Mesenchymal stem cell (in vitro differentiated cells and primary cell): ENCODE data around the gene MARK3.
A peak's percentile ranks its signal among the peaks of the same experiment; 100 is the strongest.

Experiments used
- DNase-seq: peaks from one replicate; pipeline ENCODE4 v3.0.0-alpha.2; 2013
- H2AFZ ChIP-seq: one replicate; pipeline ENCODE4 v1.6.1; 2013; ENCODE audit warnings: low read depth, mild to moderate bottlenecking, control low read depth, inconsistent platforms, low read length, moderate library complexity
- H2AK5ac ChIP-seq: 2 replicates; pipeline ENCODE4 v1.6.1; 2013; ENCODE audit warnings: low read length, moderate library complexity, mild to moderate bottlenecking, inconsistent platforms; ENCODE audit not compliant: severe bottlenecking
- H2BK120ac ChIP-seq: one replicate; pipeline ENCODE4 v1.6.1; 2013; ENCODE audit warnings: low read depth, mild to moderate bottlenecking, inconsistent platforms, low read length, moderate library complexity
- H2BK12ac ChIP-seq, 2 experiments: one replicate each; pipeline ENCODE4 v1.6.1; 2013; ENCODE audit warnings: inconsistent platforms in 2 of 2, low read length in 2 of 2, mild to moderate bottlenecking in 2 of 2, moderate library complexity in 2 of 2, control low read depth in 1 of 2
- H2BK15ac ChIP-seq: one replicate; pipeline ENCODE4 v1.6.1; 2013; ENCODE audit warnings: mild to moderate bottlenecking, low read depth, inconsistent platforms; ENCODE audit not compliant: poor library complexity, severe bottlenecking
- H2BK5ac ChIP-seq: 2 replicates; pipeline ENCODE4 v1.6.1; 2013; ENCODE audit warnings: low read depth, mild to moderate bottlenecking, low read length, control low read depth, inconsistent platforms; ENCODE audit not compliant: poor library complexity, severe bottlenecking
- H3K14ac ChIP-seq, 2 experiments: one replicate each; pipeline ENCODE4 v1.6.1; 2013; ENCODE audit warnings: inconsistent platforms in 2 of 2, low read length in 2 of 2, control low read depth in 1 of 2, mild to moderate bottlenecking in 1 of 2, moderate library complexity in 1 of 2
- H3K18ac ChIP-seq, 2 experiments: one replicate each; pipeline ENCODE4 v1.6.1; 2013; ENCODE audit warnings: inconsistent platforms in 2 of 2, low read length in 2 of 2, control low read depth in 1 of 2, low read depth in 1 of 2, mild to moderate bottlenecking in 1 of 2
- H3K23ac ChIP-seq, 2 experiments: one replicate each; pipeline ENCODE4 v1.6.1; 2013; ENCODE audit warnings: inconsistent platforms in 2 of 2, low read length in 2 of 2, mild to moderate bottlenecking in 2 of 2, moderate library complexity in 2 of 2, control low read depth in 1 of 2
- H3K27ac ChIP-seq: 2 replicates; pipeline ENCODE4 v1.5.1; 2013; ENCODE audit warnings: mild to moderate bottlenecking, moderate library complexity, low read length, control low read depth, inconsistent platforms; ENCODE audit not compliant: poor library complexity, severe bottlenecking
- H3K27me3 ChIP-seq, 2 experiments: 2 replicates each; pipeline versions ENCODE4 v1.6.1 to v1.7.0; 2013; ENCODE audit warnings: low read length in 2 of 2, mild to moderate bottlenecking in 2 of 2, moderate library complexity in 2 of 2, control low read depth in 1 of 2, inconsistent platforms in 1 of 2; ENCODE audit not compliant: control insufficient read depth in 1 of 2, insufficient read depth in 1 of 2
- H3K36me3 ChIP-seq, 2 experiments: 2 replicates each; pipeline versions ENCODE4 v1.6.1 to v1.7.0; 2013; ENCODE audit warnings: low read length in 2 of 2, control low read depth in 1 of 2, inconsistent platforms in 1 of 2, low read depth in 1 of 2, mild to moderate bottlenecking in 1 of 2; ENCODE audit not compliant: insufficient read depth in 2 of 2, control insufficient read depth in 1 of 2
- H3K4ac ChIP-seq, 2 experiments: one replicate each; pipeline ENCODE4 v1.6.1; 2013; ENCODE audit warnings: inconsistent platforms in 2 of 2, low read length in 2 of 2, mild to moderate bottlenecking in 2 of 2, moderate library complexity in 2 of 2, control low read depth in 1 of 2, low read depth in 1 of 2
- H3K4me1 ChIP-seq: 2 replicates; pipeline ENCODE4 v1.6.1; 2013; ENCODE audit warnings: low read depth, low read length, control low read depth; ENCODE audit not compliant: control insufficient read depth, insufficient read depth
- H3K4me2 ChIP-seq: 2 replicates; pipeline ENCODE4 v1.6.1; 2013; ENCODE audit warnings: low read length, mild to moderate bottlenecking, inconsistent platforms; ENCODE audit not compliant: poor library complexity, severe bottlenecking
- H3K4me3 ChIP-seq, 2 experiments: 2 replicates each; pipeline versions ENCODE4 v1.5.1 to v1.7.0; 2013; ENCODE audit warnings: low read length in 2 of 2, mild to moderate bottlenecking in 2 of 2, control low read depth in 1 of 2, low read depth in 1 of 2; ENCODE audit not compliant: insufficient read depth in 1 of 2
- H3K79me1 ChIP-seq: replicated peaks from 2 replicates; pipeline ENCODE4 v1.6.1; 2013; ENCODE audit warnings: mild to moderate bottlenecking, control low read depth, low read length, inconsistent platforms; ENCODE audit not compliant: poor library complexity, severe bottlenecking
- H3K9ac ChIP-seq: 2 replicates; pipeline ENCODE4 v1.7.0; 2013; ENCODE audit warnings: mild to moderate bottlenecking, low read length, moderate library complexity
- H3K9me3 ChIP-seq: 2 replicates; pipeline ENCODE4 v1.7.0; 2013; ENCODE audit warnings: mild to moderate bottlenecking, low read length; ENCODE audit not compliant: control insufficient read depth
- H4K8ac ChIP-seq: one replicate; pipeline ENCODE4 v1.6.1; 2013; ENCODE audit warnings: inconsistent platforms, mild to moderate bottlenecking, low read length, moderate library complexity
- H4K91ac ChIP-seq: one replicate; pipeline ENCODE4 v1.6.1; 2013; ENCODE audit warnings: mild to moderate bottlenecking, low read length, inconsistent platforms
- WGBS: methylation state at CpG from one replicate; pipeline ENCODE4 v1.1.7; 2013; ENCODE audit warnings: mixed read lengths; 5-methylcytosine and 5-hydroxymethylcytosine counted together

MARK3 gene

GRCh38 chr14:103404032-103404918 is 19.1 kb downstream of the MARK3 start:
- Histone ChIP-seq H2AK5ac (no peak overlapping the region), H4K8ac (no peak overlapping the region), H3K4ac (no peak overlapping the region), H3K4me3 (peak overlapping the region in 1 of 2 experiments; percentile 39), H3K4me2 (no peak overlapping the region), H3K9ac (peak overlapping the region; percentile 51), H2BK120ac (no peak overlapping the region), H3K27ac (no peak overlapping the region), H2BK5ac (no peak overlapping the region), H2BK12ac (no peak overlapping the region), H3K79me1 (peaks cover 2% of the 10 kb centered on the region), H3K23ac (peak overlapping the region in 1 of 2 experiments; percentile 59), H3K36me3 (peaks cover 14 to 28% of the 10 kb centered on the region in 2 experiments), H3K27me3 (no peaks in the 10 kb centered on the region), H3K9me3 (no peaks in the 10 kb centered on the region), H3K4me1 (peaks cover 5% of the 10 kb centered on the region), H3K14ac (peak overlapping the region in 1 of 2 experiments; percentile 75), H2BK15ac (no peak overlapping the region), H4K91ac (no peak overlapping the region), H3K18ac (peak overlapping the region in 1 of 2 experiments; percentile 34), H2AFZ (no peak overlapping the region)
- DNase-seq, result peak; percentile 68
- WGBS, result 89% methylated on average over 6 of the region's 9 CpGs

GRCh38 chr14:103404920-103405319 is 19.7 kb downstream of the MARK3 start:
- Histone ChIP-seq H3K27me3 (no peaks in the 10 kb centered on the region), H3K23ac (no peak overlapping the region), H2BK120ac (no peak overlapping the region), H3K27ac (no peak overlapping the region), H2BK12ac (no peak overlapping the region), H3K9ac (no peak overlapping the region), H4K8ac (no peak overlapping the region), H2AK5ac (no peak overlapping the region), H3K4ac (no peak overlapping the region), H2AFZ (no peak overlapping the region), H3K36me3 (peaks cover 14 to 28% of the 10 kb centered on the region in 2 experiments), H2BK15ac (no peak overlapping the region), H2BK5ac (no peak overlapping the region), H3K4me3 (no peak overlapping the region), H3K4me1 (peaks cover 5% of the 10 kb centered on the region), H3K18ac (no peak overlapping the region), H4K91ac (no peak overlapping the region), H3K4me2 (no peak overlapping the region), H3K79me1 (peaks cover 2% of the 10 kb centered on the region), H3K14ac (no peak overlapping the region), H3K9me3 (no peaks in the 10 kb centered on the region)
- DNase-seq, result no peak
- 90% methylated on average over 6 of the region's 7 CpGs for WGBS

GRCh38 chr14:103408491-103409155 is 23.4 kb downstream of the MARK3 start:
- H2BK120ac ChIP-seq, result no peak overlapping the region
- H2BK15ac ChIP-seq, result no peak overlapping the region
- no peak overlapping the region for H4K91ac ChIP-seq
- H4K8ac ChIP-seq, result no peak overlapping the region
- H3K36me3 ChIP-seq, result peaks cover 24 to 49% of the 10 kb centered on the region in 2 experiments
- H3K4ac ChIP-seq, result no peak overlapping the region
- H3K9ac ChIP-seq, result no peak overlapping the region
- H2BK5ac ChIP-seq, result no peak overlapping the region
- H3K27ac ChIP-seq, result no peak overlapping the region
- no peak overlapping the region for H3K14ac ChIP-seq
- no peak overlapping the region for H3K18ac ChIP-seq
- no peak overlapping the region for H3K4me2 ChIP-seq
- H2BK12ac ChIP-seq, result no peak overlapping the region
- H3K27me3 ChIP-seq, result no peaks in the 10 kb centered on the region
- H3K4me1 ChIP-seq, result peaks cover 2% of the 10 kb centered on the region
- no peak overlapping the region for H2AK5ac ChIP-seq
- no peak overlapping the region for H3K4me3 ChIP-seq
- no peak overlapping the region for H2AFZ ChIP-seq
- no peak overlapping the region for H3K23ac ChIP-seq
- 78% methylated on average over 5 of the region's 7 CpGs for WGBS
- DNase-seq, result peak; percentile 26
- H3K79me1 ChIP-seq, result peaks cover 7% of the 10 kb centered on the region
- no peaks in the 10 kb centered on the region for H3K9me3 ChIP-seq

- Histone ChIP-seq H3K18ac (no peak overlapping the region), H3K27me3 (no peaks in the 10 kb centered on the region), H3K4me2 (no peak overlapping the region), H3K9ac (peak overlapping the region; percentile 52), H2BK12ac (no peak overlapping the region), H2AK5ac (no peak overlapping the region), H3K23ac (no peak overlapping the region), H3K4me3 (peak overlapping the region in 1 of 2 experiments; percentile 28), H2BK5ac (no peak overlapping the region), H2AFZ (no peak overlapping the region), H4K91ac (peak overlapping the region; percentile 52), H3K4me1 (peaks cover 3% of the 10 kb centered on the region), H3K14ac (no peak overlapping the region), H4K8ac (no peak overlapping the region), H2BK15ac (no peak overlapping the region), H2BK120ac (no peak overlapping the region), H3K79me1 (peaks cover 11% of the 10 kb centered on the region), H3K4ac (no peak overlapping the region), H3K36me3 (peaks cover 10 to 58% of the 10 kb centered on the region in 2 experiments), H3K9me3 (no peaks in the 10 kb centered on the region), H3K27ac (no peak overlapping the region)
- WGBS, result 97% methylated on average over 2 of the region's 2 CpGs
- DNase-seq, result no peak
Measured at GRCh38 chr14:103416916-103417315, 31.7 kb downstream of the MARK3 start.
